Measurements from ENCODE around the gene CYP11A1.

CYP11A1 gene

DNA sequence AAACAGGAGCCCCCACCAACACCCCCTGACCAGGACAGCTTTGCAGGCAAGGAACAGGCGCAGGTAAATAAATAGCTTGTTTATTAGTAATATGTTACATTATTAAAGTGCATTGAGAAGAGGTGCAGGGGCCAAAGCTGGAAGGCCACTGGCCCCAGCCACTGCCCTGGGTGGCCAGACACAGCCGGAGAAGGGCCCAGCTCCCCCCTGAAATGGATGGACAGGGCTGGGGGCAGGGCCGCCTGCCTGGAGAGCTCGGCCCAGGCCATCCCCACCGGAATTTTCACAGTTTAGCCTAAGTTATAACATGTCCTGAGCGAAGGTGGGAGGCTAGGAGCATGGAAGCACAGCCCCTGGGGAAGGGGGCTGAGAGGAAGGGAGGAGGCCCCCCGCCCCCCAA lies 41.8 kb upstream of the CYP11A1 start:
- DNase-seq (ENCODE audit: low spot score) (no peak), ATAC-seq (ENCODE audit: low read depth) (no peak)
- Histone ChIP-seq H3K36me3 (ENCODE audit: low read depth) (peaks cover 41% of the 10 kb centered on the region), H3K9me3 (ENCODE audit: severe bottlenecking) (no peaks in the 10 kb centered on the region), H3K27ac (ENCODE audit: poor library complexity, severe bottlenecking) (peak overlapping the region; percentile 78), H3K4me3 (ENCODE audit: severe bottlenecking) (no peak overlapping the region), H3K4me1 (ENCODE audit: insufficient read depth, poor library complexity, severe bottlenecking) (peaks cover 14% of the 10 kb centered on the region), H3K27me3 (ENCODE audit: insufficient read depth, poor library complexity, severe bottlenecking) (no peaks in the 10 kb centered on the region)
- TF ChIP-seq, protein P1, sequence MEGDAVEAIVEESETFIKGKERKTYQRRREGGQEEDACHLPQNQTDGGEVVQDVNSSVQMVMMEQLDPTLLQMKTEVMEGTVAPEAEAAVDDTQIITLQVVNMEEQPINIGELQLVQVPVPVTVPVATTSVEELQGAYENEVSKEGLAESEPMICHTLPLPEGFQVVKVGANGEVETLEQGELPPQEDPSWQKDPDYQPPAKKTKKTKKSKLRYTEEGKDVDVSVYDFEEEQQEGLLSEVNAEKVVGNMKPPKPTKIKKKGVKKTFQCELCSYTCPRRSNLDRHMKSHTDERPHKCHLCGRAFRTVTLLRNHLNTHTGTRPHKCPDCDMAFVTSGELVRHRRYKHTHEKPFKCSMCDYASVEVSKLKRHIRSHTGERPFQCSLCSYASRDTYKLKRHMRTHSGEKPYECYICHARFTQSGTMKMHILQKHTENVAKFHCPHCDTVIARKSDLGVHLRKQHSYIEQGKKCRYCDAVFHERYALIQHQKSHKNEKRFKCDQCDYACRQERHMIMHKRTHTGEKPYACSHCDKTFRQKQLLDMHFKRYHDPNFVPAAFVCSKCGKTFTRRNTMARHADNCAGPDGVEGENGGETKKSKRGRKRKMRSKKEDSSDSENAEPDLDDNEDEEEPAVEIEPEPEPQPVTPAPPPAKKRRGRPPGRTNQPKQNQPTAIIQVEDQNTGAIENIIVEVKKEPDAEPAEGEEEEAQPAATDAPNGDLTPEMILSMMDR (IDR thresholded peaks at IDR 0.05; ENCODE audit: poor library complexity, severe bottlenecking): no peak

DNA sequence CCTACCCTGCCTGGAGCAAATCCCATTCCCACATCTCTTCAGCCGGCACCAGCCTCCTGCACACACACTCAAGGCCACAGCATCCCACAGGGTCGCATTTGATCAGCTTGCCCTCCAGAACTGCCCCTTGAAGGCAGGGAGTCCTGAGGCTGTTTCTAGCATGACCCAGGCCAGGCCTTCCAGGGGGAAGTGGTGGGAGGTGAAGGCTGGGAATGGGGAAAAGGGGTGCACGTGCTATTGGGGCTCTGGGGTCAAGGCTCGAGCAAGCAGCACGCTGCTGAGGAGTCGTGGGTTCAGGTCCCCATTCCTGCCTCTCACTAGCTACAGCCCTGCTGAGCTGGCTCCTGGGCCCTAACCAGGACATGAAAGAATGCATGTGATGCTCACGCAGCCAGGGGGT lies 41.4 kb upstream of the CYP11A1 start:
- Histone ChIP-seq H3K27me3 (ENCODE audit: insufficient read depth, poor library complexity, severe bottlenecking) (no peaks in the 10 kb centered on the region), H3K27ac (ENCODE audit: poor library complexity, severe bottlenecking) (peak overlapping the region; percentile 78), H3K36me3 (ENCODE audit: low read depth) (peaks cover 37% of the 10 kb centered on the region), H3K4me1 (ENCODE audit: insufficient read depth, poor library complexity, severe bottlenecking) (peaks cover 14% of the 10 kb centered on the region), H3K9me3 (ENCODE audit: severe bottlenecking) (no peaks in the 10 kb centered on the region), H3K4me3 (ENCODE audit: severe bottlenecking) (no peak overlapping the region)
- TF ChIP-seq, protein P1 (IDR thresholded peaks at IDR 0.05; ENCODE audit: poor library complexity, severe bottlenecking): no peak
- DNase-seq (ENCODE audit: low spot score) (no peak), ATAC-seq (ENCODE audit: low read depth) (no peak)

DNA sequence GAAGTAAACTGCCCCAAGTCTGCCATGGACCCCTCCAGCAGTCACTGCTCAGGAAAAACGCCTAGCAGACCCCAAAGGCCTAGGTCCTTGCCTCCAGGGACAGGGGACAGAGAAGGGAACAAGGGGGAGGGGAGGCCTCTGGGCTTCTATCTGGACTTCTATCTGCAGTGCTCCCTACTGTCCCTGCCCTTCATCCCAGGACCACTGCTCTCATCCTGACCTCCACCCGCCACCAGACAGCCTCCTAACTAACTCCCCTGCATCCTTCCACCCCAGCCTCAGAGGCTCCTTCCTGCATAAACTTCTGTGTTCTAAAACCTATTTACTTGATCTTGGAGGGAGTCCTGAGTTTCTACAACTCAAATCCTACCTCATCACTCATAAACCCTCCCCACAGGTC lies 40.9 kb upstream of the CYP11A1 start:
- ATAC-seq (ENCODE audit: low read depth): no peak
- Histone ChIP-seq H3K9me3 (ENCODE audit: severe bottlenecking) (no peaks in the 10 kb centered on the region), H3K4me1 (ENCODE audit: insufficient read depth, poor library complexity, severe bottlenecking) (peaks cover 14% of the 10 kb centered on the region), H3K4me3 (ENCODE audit: severe bottlenecking) (no peak overlapping the region), H3K27me3 (ENCODE audit: insufficient read depth, poor library complexity, severe bottlenecking) (no peaks in the 10 kb centered on the region), H3K27ac (ENCODE audit: poor library complexity, severe bottlenecking) (peak overlapping the region; percentile 78), H3K36me3 (ENCODE audit: low read depth) (peaks cover 33% of the 10 kb centered on the region)
- TF ChIP-seq, protein P1 (IDR thresholded peaks at IDR 0.05; ENCODE audit: poor library complexity, severe bottlenecking): no peak
- no peak for DNase-seq (ENCODE audit: low spot score)

DNA sequence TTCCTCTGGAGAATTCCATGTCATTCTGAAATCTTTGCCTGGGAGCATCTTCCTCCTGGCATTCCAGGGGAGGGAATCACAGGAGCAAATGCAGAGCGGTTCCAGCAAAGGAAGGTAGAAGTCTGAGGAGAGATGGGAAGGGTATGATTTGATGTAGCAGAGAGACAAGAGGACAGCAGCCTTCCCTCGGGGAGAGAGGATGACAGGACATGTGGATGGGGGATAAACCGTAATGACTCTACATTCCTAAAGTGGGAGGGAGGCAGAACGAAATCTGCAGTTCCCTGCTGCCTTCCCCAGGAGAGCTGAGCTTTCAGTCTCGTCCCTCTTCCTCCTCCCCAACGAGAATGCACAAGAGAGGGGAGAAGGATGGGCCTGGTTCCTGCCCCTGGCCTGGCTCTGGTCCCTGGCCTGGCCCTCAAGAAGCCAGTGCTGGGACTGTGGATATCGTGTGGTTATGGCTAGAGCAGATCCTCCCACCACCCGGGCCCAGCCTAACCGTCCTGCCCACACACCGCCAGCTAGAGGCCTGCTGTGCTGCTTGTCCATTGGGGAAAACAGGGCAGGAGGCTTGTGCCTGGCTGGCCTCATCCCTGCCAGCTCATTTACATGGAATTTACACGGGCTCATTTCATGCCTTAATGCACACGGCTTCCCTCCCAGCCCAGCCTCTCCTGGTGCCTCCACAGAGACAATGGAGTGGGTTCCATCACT lies 39.7 kb upstream of the CYP11A1 start:
- Histone ChIP-seq H3K36me3 (ENCODE audit: low read depth) (peaks cover 22% of the 10 kb centered on the region), H3K4me3 (ENCODE audit: severe bottlenecking) (no peak overlapping the region), H3K9me3 (ENCODE audit: severe bottlenecking) (no peaks in the 10 kb centered on the region), H3K27ac (ENCODE audit: poor library complexity, severe bottlenecking) (peak overlapping the region; percentile 78), H3K4me1 (ENCODE audit: insufficient read depth, poor library complexity, severe bottlenecking) (peaks cover 14% of the 10 kb centered on the region), H3K27me3 (ENCODE audit: insufficient read depth, poor library complexity, severe bottlenecking) (no peaks in the 10 kb centered on the region)
- TF ChIP-seq, protein P1 (IDR thresholded peaks at IDR 0.05; ENCODE audit: poor library complexity, severe bottlenecking): peak; percentile 12
- DNase-seq (ENCODE audit: low spot score): peak; percentile 96
- ATAC-seq (ENCODE audit: low read depth): peak; percentile 93

DNA sequence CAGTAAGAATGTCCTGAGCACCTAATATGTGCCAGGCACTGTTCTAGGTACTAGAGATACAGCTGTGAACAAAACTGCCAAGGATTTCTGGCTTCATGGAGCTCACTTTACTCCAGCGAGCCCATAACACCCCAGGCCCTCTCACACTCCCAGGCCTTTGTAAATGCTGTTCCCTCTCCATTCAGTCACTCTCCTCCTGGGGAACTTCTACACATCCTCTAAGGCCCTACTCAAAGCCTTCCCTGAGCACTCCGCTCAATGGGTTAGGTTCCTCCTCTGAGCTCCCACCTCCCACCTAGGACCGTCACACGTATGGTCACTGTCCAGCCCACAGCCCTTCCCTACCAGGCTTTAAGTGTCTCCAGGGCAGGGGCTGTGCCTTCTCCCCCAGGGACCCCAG lies 39.1 kb upstream of the CYP11A1 start:
- Histone ChIP-seq H3K4me1 (ENCODE audit: insufficient read depth, poor library complexity, severe bottlenecking) (peaks cover 14% of the 10 kb centered on the region), H3K27ac (ENCODE audit: poor library complexity, severe bottlenecking) (peak overlapping the region; percentile 78), H3K4me3 (ENCODE audit: severe bottlenecking) (no peak overlapping the region), H3K36me3 (ENCODE audit: low read depth) (peaks cover 16% of the 10 kb centered on the region), H3K9me3 (ENCODE audit: severe bottlenecking) (no peaks in the 10 kb centered on the region), H3K27me3 (ENCODE audit: insufficient read depth, poor library complexity, severe bottlenecking) (no peaks in the 10 kb centered on the region)
- DNase-seq (ENCODE audit: low spot score) (no peak), ATAC-seq (ENCODE audit: low read depth) (no peak)
- TF ChIP-seq, protein P1 (IDR thresholded peaks at IDR 0.05; ENCODE audit: poor library complexity, severe bottlenecking): no peak
